GM18508 (cell line): Measurements from ENCODE around the gene KIAA0930.
"Not testable (repeated sequence)": the region's sequence is repeated elsewhere in the genome, so short reads cannot be mapped to it uniquely, and the experiment has no call there.

Experiments used
- ATAC-seq: cut with Tn5 transposase; IDR thresholded peaks from one replicate; pipeline ENCODE4 v1.9.1; 2021; ENCODE audit warnings: moderate number of reproducible peaks; ENCODE audit not compliant: insufficient read depth, unreplicated experiment

The KIAA0930 gene

GRCh38 chr22:45204819-45205218 lies 35.9 kb downstream of the KIAA0930 start:
- no peak for ATAC-seq

GRCh38 chr22:45204241-45204640 lies 36.5 kb downstream of the KIAA0930 start:
- ATAC-seq: no peak

GRCh38 chr22:45203150-45203951 lies 37.3 kb downstream of the KIAA0930 start:
- ATAC-seq: no peak

GRCh38 chr22:45202333-45203149 lies 38.2 kb downstream of the KIAA0930 start:
- ATAC-seq: no peak

- no peak for ATAC-seq
Observed at GRCh38 chr22:45201678-45202332, 38.9 kb downstream of the KIAA0930 start.

- ATAC-seq: no peak
Observed at GRCh38 chr22:45200860-45201511, 39.7 kb downstream of the KIAA0930 start.

- ATAC-seq: no peak
Observed at GRCh38 chr22:45200230-45200629, 40.5 kb downstream of the KIAA0930 start.

- no peak for ATAC-seq
Observed at GRCh38 chr22:45199723-45200122, 41.0 kb downstream of the KIAA0930 start.

GRCh38 chr22:45198463-45198795 lies 42.3 kb downstream of the KIAA0930 start:
- ATAC-seq: no peak

- no peak for ATAC-seq
Observed at GRCh38 chr22:45197606-45198462, 42.9 kb downstream of the KIAA0930 start.

GRCh38 chr22:45196926-45197605 lies 43.6 kb downstream of the KIAA0930 start:
- no peak for ATAC-seq

GRCh38 chr22:45196308-45196707 lies 44.4 kb downstream of the KIAA0930 start:
- ATAC-seq: no peak

GRCh38 chr22:45195616-45196015 lies 45.1 kb downstream of the KIAA0930 start:
- ATAC-seq: no peak

GRCh38 chr22:45194686-45195085 lies 46.0 kb downstream of the KIAA0930 start:
- no peak for ATAC-seq

- ATAC-seq: no peak
Observed at GRCh38 chr22:45192701-45193187, 48.0 kb downstream of the KIAA0930 start.

- ATAC-seq: not testable (repeated sequence)
Observed at GRCh38 chr22:45191746-45192145, 48.9 kb downstream of the KIAA0930 start.

GRCh38 chr22:45190202-45190872 lies 50.4 kb downstream of the KIAA0930 start:
- ATAC-seq: no peak

GRCh38 chr22:45188779-45189178 lies 51.9 kb downstream of the KIAA0930 start:
- no peak for ATAC-seq
